Measurements from ENCODE around the gene EFCAB11. TPM values are rescaled to one million over a fixed set of nuclear protein-coding genes. Genes with fewer than 3 reads are reported as not detected.

The EFCAB11 gene
- total RNA-seq, 1 experiment from 2014 or later: 15.5 TPM

- no peak for TF ChIP-seq PRDM15 (CRISPR knock-in tag; IDR thresholded peaks at IDR 0.05)
- TF ChIP-seq PREB (CRISPR knock-in tag; IDR thresholded peaks at IDR 0.05; ENCODE audit: borderline replicate concordance): no peak
Measured at GRCh38 chr14:89833120-89833532, 121.4 kb downstream of the EFCAB11 start (continued).

- ChIA-PET POLR2A (no interaction called here), CTCF (interaction anchor here (1.4 to 1.7 kb wide), 2 partner anchors 13 to 111 kb away, joined by 3 to 7 read pairs; no protein-coding TSS in a partner anchor)
- no peak for DNase-seq (ENCODE audit: low spot score)
- no peak overlapping the region for H3K4me3 Mint-ChIP-seq
- ATAC-seq: no peak
- H3K36me3 Mint-ChIP-seq: peaks cover 6% of the 10 kb centered on the region
- peaks cover 14% of the 10 kb centered on the region for H3K9me3 Mint-ChIP-seq
- H3K27ac Mint-ChIP-seq: no peak overlapping the region
- no peaks in the 10 kb centered on the region for H3K4me1 Mint-ChIP-seq
- H3K27me3 Mint-ChIP-seq (ENCODE audit: low read depth): no peaks in the 10 kb centered on the region
- TF ChIP-seq MYBL2 (CRISPR knock-in tag; IDR thresholded peaks at IDR 0.05) (no peak), ZNF671 (CRISPR knock-in tag; IDR thresholded peaks at IDR 0.05) (no peak), ZNF512 (CRISPR knock-in tag; IDR thresholded peaks at IDR 0.05; ENCODE audit: borderline replicate concordance) (no peak), ZNF532 (CRISPR knock-in tag; IDR thresholded peaks at IDR 0.05; ENCODE audit: borderline replicate concordance) (no peak), NFYB (CRISPR knock-in tag; conservative IDR thresholded peaks at IDR 0.05; ENCODE audit: low read depth) (no peak), MAX (CRISPR knock-in tag; IDR thresholded peaks at IDR 0.05) (no peak), RORB (CRISPR knock-in tag; IDR thresholded peaks at IDR 0.05) (no peak), ZNF416 (CRISPR knock-in tag; IDR thresholded peaks at IDR 0.05) (no peak), ZNF396 (CRISPR knock-in tag; IDR thresholded peaks at IDR 0.05; ENCODE audit: borderline replicate concordance) (no peak), ERG (CRISPR knock-in tag; IDR thresholded peaks at IDR 0.05) (no peak), TCF7 (CRISPR knock-in tag; IDR thresholded peaks at IDR 0.05; ENCODE audit: low read depth) (no peak), MLX (CRISPR knock-in tag; IDR thresholded peaks at IDR 0.05) (no peak), ARID4B (CRISPR knock-in tag; IDR thresholded peaks at IDR 0.05; ENCODE audit: borderline replicate concordance) (no peak), SP1 (CRISPR knock-in tag; conservative IDR thresholded peaks at IDR 0.05) (no peak), CBFB (CRISPR knock-in tag; IDR thresholded peaks at IDR 0.05; ENCODE audit: low read depth) (no peak)
Measured at GRCh38 chr14:89828471-89829165, 125.9 kb downstream of the EFCAB11 start.
